NCI-H1092 (cell line): ENCODE results near the gene CD1D.
"Not testable (repeated sequence)": the region's sequence is repeated elsewhere in the genome, so short reads cannot be mapped to it uniquely, and the experiment has no call there.

Source experiments
- DNase-seq: peaks from one replicate; lab custom pipeline; 2025; lab: John Stamatoyannopoulos, UW

Gene CD1D

DNA sequence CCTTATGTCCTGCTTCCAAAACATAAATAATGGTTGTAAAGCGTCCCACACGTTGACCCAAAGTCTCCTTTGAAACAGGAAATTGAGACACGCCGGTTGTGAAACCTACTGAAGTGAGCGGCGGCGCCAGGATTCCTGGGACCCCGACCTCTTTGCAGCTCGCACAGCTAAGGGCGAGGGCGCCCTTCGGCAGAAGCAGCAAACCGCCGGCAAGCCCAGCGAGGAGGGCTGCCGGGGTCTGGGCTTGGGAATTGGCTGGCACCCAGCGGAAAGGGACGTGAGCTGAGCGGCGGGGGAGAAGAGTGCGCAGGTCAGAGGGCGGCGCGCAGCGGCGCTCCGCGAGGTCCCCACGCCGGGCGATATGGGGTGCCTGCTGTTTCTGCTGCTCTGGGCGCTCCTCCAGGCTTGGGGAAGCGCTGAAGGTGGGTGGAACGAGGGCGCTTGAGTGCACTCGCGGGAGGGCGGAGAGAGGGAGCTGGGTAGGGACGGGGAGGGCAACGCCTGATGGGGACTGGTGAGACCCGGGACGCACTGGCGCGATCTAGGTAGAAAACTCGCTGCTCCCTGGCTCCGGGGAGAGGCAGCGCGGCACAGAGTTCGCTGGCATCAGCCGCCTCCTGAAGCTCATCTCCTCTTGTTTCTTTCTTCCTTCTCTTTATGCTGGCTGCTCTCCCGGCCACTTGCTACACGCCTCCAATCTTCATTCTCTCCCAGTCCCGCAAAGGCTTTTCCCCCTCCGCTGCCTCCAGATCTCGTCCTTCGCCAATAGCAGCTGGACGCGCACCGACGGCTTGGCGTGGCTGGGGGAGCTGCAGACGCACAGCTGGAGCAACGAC is at the start of gene CD1D:
Gene CD1D, plus strand, starts transcription at position 155 of the 836 bp plus-strand sequence. Its CDS starts 207 bp downstream, at position 362.
- DNase-seq, result no peak

DNA sequence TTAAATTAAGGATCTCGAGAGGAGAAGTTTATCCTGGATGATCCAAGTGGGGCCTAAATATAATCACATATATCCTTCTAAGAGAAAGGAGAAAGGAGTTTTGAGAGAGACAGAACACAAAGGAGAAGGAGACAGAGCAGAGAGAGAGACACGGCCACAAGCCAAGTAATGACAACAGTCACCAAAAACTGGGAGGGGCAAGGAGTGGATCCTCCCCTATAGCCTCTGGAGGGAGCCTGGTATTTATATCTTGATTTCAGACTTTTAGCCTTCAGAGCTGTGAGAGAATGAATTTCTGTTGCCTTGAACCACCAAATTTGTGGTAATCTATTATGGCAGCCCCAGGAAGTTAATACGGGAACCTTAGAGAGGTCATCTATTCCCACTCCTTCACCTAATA is 49.5 kb upstream of the CD1D start:
- no peak for DNase-seq

DNA sequence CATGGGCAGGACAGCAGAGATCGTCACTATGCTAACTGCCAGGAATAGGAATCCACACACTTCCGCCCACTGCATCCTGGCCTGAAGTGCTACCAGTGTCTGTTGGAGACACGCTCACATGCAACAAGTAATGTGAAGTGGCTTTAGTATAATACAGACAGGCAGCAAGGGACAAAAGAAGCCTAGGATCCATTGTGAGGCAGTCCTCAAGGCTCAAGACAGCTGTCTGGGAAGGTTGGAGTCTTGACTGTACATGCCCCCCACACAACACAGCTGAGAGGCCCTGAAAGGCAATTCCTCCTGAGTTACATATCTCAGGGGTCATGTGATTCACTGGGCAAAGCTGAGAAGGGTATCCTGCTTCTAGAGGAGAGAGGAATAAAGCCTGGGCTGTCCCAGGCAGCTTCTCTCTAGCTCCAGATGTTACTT is 39.9 kb upstream of the CD1D start:
- DNase-seq, result no peak

DNA sequence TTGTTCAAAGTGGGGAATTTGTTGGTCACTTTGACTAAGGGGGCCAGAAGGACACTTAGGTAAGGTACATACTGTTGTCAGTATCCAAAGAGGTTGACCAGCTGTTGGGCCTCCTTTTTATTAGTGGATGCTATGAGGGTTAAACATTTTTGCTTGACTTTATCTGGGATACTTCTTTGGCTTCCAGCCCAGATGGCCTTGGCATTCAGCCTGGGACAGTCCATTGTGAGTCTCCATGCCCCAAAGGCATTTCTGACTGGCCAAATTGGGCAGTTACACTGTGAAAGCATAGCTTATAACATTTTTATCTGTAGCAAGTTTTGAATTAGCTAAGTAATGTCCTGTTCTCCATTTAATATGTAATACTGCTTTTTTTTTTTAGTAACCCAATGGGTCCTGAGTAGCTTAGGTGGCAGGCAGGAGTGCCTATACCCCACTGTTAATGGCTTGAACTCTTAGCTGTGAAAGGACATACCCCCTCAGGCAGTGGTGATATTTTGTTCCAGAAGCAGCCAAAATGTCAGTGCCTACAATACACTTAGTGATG is 35.4 kb upstream of the CD1D start:
- DNase-seq, result no peak

DNA sequence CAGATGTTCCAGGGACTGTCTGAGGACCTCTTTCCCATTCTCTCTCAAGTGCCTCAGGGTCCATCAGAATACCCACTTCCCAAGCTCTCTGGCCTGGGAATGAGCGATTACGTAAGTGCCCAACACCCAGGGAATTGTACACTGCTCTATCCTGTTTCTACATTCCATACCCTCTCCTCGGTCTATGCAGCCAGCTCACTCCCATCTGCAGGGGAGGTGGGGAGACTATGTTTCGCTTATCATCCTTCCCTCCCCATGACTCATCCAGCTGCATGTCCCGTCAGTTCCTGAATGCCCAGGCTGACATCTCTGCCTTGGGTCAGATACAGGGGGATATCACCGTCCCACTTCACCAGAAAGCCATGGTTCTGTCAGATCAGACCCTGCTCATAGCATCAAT is 34.5 kb upstream of the CD1D start:
- DNase-seq, result no peak

DNA sequence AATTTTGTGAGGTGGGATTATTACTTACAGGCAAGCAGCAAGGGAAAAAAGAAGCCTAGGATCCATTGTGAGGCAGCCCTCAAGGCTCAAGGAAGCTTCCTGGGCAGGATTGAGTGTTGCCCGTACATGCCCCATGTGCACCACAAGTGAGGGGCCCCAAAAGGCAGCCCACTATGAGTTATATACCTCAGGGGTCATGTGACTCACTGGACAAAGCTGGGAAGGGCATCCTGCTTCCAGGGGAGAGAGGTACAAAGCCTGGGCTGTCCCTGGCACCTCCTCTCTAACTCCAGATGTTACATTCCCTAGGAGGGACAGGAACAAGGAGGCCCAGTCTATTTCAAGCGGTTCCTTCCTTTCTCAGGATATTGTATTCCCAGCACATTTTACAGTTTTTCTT is 34.0 kb upstream of the CD1D start:
- no peak for DNase-seq

DNA sequence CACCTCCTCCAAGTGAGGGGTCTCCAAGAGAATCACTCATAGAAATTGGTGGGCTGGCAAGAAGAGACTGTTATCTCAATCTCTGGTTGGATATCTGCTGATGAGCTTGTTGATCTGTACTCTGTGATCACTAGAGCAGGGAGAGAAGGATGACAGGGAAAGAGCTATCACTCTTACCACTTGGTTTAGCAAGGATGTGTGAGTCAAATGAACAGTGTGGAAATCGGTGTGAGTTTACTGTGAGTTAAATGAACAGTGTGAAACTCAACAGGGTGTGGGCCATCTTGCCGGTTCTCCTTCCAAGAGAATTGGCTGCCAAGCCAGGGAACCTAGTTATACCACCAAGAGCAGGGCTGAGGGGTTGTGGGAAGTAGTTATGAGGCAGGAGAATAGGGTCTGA is 33.3 kb upstream of the CD1D start:
- no peak for DNase-seq

DNA sequence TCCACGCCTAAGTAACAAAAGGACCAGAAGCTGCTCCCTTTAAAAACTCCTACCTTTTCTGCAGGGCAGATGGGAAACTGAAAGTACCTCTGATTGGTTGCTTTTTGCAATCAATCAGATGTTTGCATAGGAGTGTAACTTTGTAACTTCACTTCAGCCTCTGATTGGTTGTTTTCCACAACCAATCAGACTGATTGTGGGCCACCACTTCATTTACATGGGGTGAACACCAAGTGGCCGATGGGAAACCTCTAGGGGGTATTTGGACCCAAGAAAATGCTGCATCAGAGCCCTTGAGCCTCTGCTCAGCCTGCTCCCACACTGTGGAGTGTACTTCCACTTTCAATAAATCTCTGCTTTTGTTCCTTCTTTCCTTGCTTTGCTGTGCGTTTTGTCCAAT is 32.8 kb upstream of the CD1D start:
- no peak for DNase-seq

DNA sequence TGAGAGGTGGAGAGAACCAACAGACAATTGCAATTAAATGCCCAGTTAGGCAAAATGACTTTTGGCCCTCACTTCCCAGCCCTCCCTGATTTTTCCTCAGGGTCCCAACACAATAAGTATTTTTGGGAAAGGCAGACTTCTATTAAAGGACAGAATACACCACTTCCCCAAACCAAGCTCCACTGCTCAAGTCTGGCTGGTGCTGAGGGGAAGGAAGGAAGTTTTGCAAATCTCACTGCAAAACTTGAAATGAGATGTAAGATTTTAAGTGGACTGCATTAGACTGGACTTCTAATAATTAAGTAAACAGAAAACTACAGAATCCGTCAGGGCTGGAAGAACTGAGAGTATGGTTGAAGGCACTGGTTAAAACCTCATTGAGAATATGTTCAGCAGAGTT is 32.2 kb upstream of the CD1D start:
- no peak for DNase-seq

DNA sequence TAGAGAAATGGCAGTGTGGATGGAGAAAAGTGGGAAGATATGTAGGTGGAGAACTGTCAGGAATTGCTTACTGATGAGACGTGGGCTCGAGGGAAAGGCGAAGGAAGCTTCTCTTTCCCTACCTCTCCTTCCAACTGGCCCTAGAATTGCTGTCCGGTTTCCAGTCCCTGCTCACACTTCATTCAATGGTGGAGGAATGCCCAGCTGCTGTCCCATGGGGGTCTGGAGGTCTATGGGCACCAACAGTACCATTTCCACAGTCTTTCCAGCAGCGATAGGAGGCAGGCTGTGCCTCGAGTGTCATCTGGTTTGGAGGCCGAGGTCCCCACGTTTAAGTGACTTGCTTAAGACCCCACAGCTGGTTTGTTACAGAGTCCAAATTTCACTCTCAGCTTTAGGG is 31.5 kb upstream of the CD1D start:
- no peak for DNase-seq

DNA sequence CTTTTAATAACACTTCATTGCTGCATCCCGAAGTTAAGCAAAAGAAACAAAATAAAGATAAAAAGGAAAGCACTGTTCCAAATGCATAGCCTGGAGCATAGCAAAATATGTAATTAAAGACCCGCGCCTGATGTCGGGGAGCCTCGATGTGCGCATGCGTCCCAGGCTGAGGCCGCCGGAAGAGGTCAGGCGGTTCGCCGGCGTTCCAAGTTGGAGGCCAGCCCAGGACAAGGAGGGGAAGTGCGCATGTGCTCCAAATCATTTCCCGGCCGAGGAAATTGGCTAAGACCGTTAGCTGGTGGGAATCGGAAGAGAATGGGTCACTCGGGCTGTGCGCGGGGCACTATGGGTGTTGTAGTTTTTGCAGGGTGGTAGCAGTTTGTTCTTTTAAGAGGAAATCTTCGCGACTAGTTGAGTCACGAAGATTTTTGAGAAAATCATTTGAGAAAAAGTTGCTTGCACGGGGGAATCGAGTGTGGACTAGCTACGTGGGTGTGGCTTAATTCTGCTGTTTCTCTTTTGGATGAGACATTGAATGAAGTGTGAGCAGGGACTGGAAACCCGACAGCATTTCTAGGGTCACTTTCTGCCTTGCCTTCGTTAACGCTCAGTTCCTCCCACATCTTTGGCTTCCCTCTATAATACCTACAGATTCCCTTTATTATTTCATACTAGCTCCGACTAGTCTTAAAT is 31.0 kb upstream of the CD1D start:
- DNase-seq, result no peak

DNA sequence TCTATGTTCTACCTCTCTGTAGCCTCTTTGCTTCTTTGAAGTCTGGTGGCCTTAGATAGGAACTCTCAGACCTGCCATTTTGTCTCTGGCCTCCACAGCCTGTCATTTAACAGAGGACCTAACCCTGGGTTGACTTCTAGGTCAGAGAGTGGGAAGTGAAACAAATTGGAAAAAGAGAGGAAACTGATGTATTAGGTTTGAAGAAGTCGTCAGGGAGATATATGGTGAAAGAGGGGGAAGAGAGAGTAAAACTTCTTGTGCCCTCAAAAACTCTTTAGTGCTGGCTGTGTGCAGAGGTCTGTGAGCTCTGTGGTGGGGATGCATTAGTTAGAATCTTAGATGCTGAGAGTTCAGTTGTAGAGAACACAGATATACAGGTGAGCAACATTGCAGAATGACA is 30.2 kb upstream of the CD1D start:
- no peak for DNase-seq

DNA sequence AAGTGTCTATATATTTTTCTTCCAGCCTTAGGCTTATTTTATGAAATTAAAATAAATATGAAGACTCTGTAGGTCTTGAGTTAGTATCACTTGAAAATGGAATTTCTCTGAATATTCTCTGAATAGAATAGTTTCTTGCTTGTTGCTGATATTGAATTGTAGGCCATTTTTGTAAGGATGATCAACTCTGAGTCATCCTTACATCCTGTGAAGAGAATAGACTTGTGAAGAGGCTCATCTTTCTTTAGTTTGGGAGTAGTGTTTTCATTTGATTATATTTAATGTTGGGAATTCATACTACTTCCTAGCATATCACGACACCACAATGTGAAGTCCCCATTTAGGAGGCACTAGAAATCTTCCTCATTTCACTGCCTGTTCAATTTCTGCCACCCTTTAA is 27.5 kb upstream of the CD1D start:
- no peak for DNase-seq

DNA sequence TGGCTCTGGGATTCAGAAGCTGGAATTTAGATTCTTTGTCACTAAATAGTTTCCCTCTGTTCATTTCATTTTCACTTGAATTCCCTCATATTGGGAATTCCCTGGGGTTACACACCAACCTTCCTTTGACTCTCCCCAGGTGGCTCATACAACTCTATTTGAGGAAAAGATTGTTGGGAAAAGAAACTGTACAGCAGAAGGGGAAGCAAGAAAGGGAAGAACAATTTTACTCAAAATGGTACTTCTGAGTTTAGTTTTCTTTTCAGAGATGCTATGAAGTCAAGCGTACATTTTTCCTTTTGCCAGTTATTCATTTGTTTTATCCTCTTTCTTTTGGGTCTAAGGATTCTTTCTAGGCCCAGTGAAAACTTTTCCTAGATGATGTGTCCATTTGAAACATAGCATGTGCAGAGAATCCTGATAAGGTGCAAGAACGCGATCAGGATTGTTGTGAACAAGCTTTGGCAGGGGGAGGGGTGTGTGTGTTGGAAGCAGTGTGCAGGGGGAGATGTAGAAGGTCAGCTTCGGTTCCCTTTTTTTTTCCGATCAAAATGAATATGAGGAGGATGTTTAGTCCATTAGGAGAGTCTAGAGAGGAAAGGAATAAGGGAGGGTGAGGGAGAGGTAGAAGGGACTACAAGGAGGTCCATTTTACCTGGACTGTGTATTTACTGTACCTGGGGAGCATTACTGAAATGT is 26.8 kb upstream of the CD1D start:
- no peak for DNase-seq

DNA sequence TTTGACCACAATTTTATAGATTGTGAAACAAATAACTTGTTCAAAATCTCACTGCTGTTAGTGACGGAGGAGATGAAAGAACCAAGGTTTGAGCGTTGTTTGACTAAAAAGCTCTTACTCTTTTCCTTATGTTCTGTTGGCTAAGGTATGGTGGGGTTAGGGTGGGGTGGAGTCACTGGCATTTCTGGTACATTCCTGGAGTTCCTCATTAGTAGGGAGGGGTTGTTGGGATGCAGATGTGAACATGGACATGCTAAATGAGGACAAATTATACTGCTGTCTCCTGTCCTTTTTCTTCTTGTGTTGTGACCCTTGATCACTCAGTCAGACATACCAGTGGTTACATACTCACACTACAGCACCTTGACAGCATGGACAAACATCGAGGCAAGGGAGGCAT is 26.2 kb upstream of the CD1D start:
- no peak for DNase-seq

DNA sequence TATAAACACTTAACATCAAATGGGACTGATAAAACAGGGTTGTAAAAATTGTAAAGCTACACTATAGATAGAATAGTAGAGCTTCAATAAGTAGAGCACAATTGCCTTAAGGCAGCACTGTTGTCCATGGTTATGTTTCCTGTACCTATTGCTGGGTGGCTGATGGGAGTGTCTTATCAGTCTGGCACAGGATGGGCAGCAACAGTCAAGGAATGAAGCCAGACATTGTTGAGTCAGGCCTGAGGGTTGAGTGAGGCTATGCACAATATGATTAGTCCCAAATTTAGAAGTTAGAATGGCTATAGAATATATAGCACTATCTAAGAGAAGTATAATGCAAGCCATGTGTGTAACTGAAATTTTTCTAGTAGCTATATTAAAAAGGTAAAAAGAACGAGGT is 25.0 kb upstream of the CD1D start:
- no peak for DNase-seq

DNA sequence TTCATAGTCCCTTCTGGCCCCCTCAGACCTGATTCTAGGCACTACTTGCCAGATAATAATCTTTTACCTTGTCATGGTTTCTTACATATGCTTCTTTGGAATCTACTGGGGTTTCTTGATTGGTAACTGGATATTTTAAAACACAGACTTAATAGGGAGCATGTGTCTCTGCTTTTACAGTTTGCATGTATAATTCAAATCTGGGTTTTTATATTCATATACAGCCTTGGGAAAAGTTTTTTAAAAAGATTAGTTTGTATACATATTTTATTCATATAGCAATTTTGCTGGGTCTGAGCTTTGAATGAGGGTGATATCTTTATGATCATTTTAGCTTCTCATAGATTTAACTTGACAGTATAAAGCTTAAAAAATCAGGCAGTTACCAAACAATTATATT is 21.1 kb upstream of the CD1D start:
- no peak for DNase-seq

DNA sequence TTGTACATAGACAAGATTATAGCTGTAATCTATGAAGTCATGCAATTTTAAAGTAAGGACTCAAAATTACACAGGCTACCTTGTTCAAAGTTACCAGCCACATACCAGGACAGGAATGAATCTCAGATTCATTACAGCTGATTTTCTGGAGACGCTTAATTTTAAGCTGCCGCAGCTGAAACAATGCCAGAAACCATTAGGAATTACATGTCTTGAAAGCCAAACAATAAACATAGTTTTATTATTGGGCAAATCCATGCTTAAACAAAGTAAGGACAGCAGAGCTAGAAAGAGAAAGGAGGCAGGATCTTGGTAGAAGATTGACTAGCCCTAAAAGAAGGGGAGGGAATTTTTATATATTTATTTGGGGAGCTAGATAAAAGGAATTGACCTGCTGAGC is 19.2 kb upstream of the CD1D start:
- no peak for DNase-seq

DNA sequence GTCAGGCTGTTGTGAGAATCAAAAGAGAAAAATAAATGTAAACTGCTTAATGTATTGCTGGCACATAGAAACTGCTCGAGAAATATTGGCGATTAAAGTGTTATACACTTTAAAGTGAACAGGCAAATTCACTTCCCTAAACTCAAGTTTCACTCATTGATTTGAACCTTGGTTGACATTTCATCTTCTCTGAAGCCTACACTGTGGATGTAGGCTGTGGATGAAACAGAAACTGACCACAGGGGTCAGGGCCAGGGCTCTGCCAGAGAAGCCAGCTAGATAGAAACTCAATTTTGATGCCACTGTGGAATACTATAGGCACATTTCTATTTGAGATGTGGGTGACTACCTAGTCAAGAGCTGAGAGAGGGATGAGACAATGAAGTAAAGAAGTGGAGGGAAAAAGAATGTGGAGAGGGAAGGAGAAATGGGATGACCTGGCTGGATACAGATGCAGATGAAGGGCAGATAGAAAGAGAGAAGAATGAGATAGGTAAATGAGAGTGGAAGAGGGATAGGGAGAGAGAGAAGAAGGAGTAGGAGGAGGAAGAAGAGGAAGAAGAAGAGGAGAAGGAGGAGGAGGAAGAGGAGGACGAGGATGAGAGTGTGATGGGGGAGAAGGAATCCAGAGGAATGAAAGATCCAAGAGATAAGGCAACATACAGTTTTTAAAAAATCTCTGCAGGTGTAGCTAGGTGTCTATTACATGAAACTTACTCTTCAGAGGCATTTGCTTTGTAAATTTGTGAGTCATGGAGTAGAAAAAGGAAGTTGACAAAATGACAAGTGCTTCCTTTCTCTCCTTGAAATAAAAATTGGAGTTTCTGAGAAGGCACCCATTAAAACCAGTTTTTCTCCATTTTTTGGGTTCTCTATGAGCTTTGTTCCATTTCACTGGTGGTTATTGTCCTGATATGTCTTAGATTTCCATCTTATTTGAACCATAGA is 17.4 kb upstream of the CD1D start:
- no peak for DNase-seq

DNA sequence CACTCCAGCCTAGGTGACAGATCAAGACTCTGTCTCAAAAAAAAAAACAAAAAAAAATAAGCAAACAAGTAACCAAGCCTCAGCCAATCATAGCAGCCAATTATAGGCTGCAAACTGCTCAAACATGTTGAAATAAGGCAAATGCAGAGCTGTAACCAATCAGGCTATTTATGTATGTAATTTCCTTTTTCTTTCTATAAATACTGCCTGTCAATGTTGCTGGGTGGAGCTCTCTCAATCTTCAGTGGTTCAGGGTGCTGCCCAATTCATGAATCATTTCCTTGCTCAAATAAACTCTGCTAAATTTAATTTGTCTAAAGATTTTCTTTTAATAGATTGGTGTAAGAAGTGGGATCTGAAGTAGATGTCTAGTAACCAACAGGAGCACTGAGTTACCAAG is 11.6 kb upstream of the CD1D start:
- no peak for DNase-seq

DNA sequence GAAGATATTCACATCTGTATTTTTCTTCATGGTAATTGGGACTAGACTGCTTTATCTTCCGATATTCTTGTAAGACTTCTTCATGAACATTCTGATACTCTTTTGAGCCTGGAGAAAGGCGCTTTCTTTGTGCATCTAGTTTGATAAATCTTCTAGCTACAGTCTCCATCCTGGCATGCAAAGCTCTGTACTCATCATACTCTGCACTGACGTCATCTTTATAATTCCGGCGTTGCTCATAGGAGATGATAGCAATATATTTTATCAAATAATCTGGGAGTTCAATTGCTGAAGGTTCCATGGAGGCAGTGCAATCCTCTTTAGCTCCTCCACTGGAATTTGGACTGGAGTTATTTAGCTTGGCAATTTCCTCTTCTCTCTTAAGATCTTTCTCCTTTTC is 4.8 kb upstream of the CD1D start:
- not testable (repeated sequence) for DNase-seq

DNA sequence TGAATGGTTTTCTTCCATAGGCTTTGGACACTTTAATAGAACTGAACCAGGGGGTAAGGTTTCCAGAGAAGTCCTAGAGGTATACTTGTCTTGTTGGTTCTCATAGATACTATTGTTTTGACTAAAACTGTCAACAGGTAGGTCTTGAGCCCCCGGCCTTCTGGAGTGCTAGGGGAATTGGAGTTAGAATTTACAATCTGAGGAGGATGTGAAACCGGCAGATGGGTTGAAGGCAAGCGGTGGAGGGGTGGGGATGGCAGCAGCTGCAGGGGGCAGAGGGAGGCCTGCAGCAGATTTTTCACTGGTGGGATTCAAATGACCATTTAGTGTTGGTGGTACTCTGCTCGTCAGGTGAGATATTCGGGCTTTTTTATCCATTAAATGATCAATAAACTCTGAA is 4.3 kb upstream of the CD1D start:
- DNase-seq, result no peak
